Activated CD4-positive, alpha-beta T cell treated with anti-CD3 and anti-CD28 coated beads, Interleukin-2, amount 50 U/mL, for 4 hours (primary cell): Measurements from ENCODE around the gene RRP1.

Source experiments
- DNase-seq, 2 experiments: peaks; one replicate each; pipeline ENCODE4 v3.0.0-alpha.2; 2020

RRP1 gene

GRCh38 chr21:43846430-43846829, 57.1 kb downstream of the RRP1 start:
- DNase-seq: no peak

GRCh38 chr21:43847301-43847700, 57.9 kb downstream of the RRP1 start:
- DNase-seq: no peak

GRCh38 chr21:43848771-43849170, 59.4 kb downstream of the RRP1 start:
- DNase-seq: no peak

- no peak for DNase-seq
These were observed 60.3 kb downstream of the RRP1 start for GRCh38 chr21:43849532-43850299.

GRCh38 chr21:43850728-43851295, 61.4 kb downstream of the RRP1 start:
- no peak for DNase-seq

GRCh38 chr21:43851593-43851992, 62.2 kb downstream of the RRP1 start:
- DNase-seq: no peak

- no peak for DNase-seq
These were observed 64.7 kb downstream of the RRP1 start for GRCh38 chr21:43853851-43854772.
